IPS-20b (cell line): ENCODE data around the gene STXBP6.

Source experiments
- H3K27ac ChIP-seq: one replicate; pipeline ENCODE4 v1.5.1; 2013; ENCODE audit warnings: low read length
- H3K27me3 ChIP-seq: 2 replicates; pipeline ENCODE4 v1.6.1; 2013; ENCODE audit warnings: mild to moderate bottlenecking, low read length, inconsistent platforms; ENCODE audit not compliant: insufficient read depth
- H3K36me3 ChIP-seq: 2 replicates; pipeline ENCODE4 v1.6.1; 2013; ENCODE audit warnings: low read depth, mild to moderate bottlenecking, inconsistent platforms, low read length, moderate library complexity; ENCODE audit not compliant: insufficient read depth
- H3K4me1 ChIP-seq: 2 replicates; pipeline ENCODE4 v1.6.1; 2013; ENCODE audit warnings: mild to moderate bottlenecking, control low read depth, inconsistent platforms, low read length, moderate library complexity; ENCODE audit not compliant: insufficient read depth
- H3K4me3 ChIP-seq: 2 replicates; pipeline ENCODE4 v1.5.1; 2013; ENCODE audit warnings: mild to moderate bottlenecking, low read length, inconsistent platforms
- H3K9ac ChIP-seq: 2 replicates; pipeline ENCODE4 v1.6.1; 2013; ENCODE audit warnings: low read depth, mild to moderate bottlenecking, inconsistent platforms, low read length, moderate library complexity
- H3K9me3 ChIP-seq: 2 replicates; pipeline ENCODE4 v1.6.1; 2013; ENCODE audit warnings: mild to moderate bottlenecking, low read depth, low read length, inconsistent platforms; ENCODE audit not compliant: insufficient read depth

The STXBP6 gene

GRCh38 chr14:25037032-25037431 lies 12.9 kb downstream of the STXBP6 start:
- Histone ChIP-seq H3K27me3 (no peaks in the 10 kb centered on the region), H3K36me3 (no peaks in the 10 kb centered on the region), H3K4me1 (0 out of 2 replicates have a peak, but pooled peaks cover 2% of the 10 kb centered on the region), H3K9me3 (no peaks in the 10 kb centered on the region), H3K4me3 (no peak overlapping the region), H3K9ac (no peak overlapping the region), H3K27ac (no peak overlapping the region)

- Histone ChIP-seq H3K4me3 (no peak overlapping the region), H3K9ac (no peak overlapping the region), H3K27ac (no peak overlapping the region), H3K9me3 (no peaks in the 10 kb centered on the region), H3K4me1 (no peaks in the 10 kb centered on the region), H3K36me3 (no peaks in the 10 kb centered on the region), H3K27me3 (no peaks in the 10 kb centered on the region)
Observed at GRCh38 chr14:25034803-25035681, 14.9 kb downstream of the STXBP6 start.

GRCh38 chr14:25033358-25033757 lies 16.6 kb downstream of the STXBP6 start:
- no peaks in the 10 kb centered on the region for H3K9me3 ChIP-seq
- H3K27ac ChIP-seq, result no peak overlapping the region
- H3K9ac ChIP-seq, result no peak overlapping the region
- H3K36me3 ChIP-seq, result no peaks in the 10 kb centered on the region
- H3K4me3 ChIP-seq, result no peak overlapping the region
- no peaks in the 10 kb centered on the region for H3K4me1 ChIP-seq
- H3K27me3 ChIP-seq, result no peaks in the 10 kb centered on the region

GRCh38 chr14:25032092-25032784 lies 17.7 kb downstream of the STXBP6 start:
- no peak overlapping the region for H3K27ac ChIP-seq
- H3K9ac ChIP-seq, result no peak overlapping the region
- H3K27me3 ChIP-seq, result no peaks in the 10 kb centered on the region
- no peaks in the 10 kb centered on the region for H3K36me3 ChIP-seq
- H3K4me3 ChIP-seq, result no peak overlapping the region
- H3K9me3 ChIP-seq, result no peaks in the 10 kb centered on the region
- no peaks in the 10 kb centered on the region for H3K4me1 ChIP-seq

- H3K4me1 ChIP-seq, result no peaks in the 10 kb centered on the region
- no peak overlapping the region for H3K9ac ChIP-seq
- H3K27me3 ChIP-seq, result no peaks in the 10 kb centered on the region
- H3K9me3 ChIP-seq, result no peaks in the 10 kb centered on the region
- H3K27ac ChIP-seq, result no peak overlapping the region
- H3K4me3 ChIP-seq, result no peak overlapping the region
- H3K36me3 ChIP-seq, result no peaks in the 10 kb centered on the region
Observed at GRCh38 chr14:25026476-25027137, 23.3 kb downstream of the STXBP6 start.

- H3K4me3 ChIP-seq, result no peak overlapping the region
- no peaks in the 10 kb centered on the region for H3K27me3 ChIP-seq
- no peak overlapping the region for H3K27ac ChIP-seq
- H3K4me1 ChIP-seq, result no peaks in the 10 kb centered on the region
- H3K9ac ChIP-seq, result no peak overlapping the region
- no peaks in the 10 kb centered on the region for H3K9me3 ChIP-seq
- H3K36me3 ChIP-seq, result no peaks in the 10 kb centered on the region
Observed at GRCh38 chr14:25019892-25020291, 30.1 kb downstream of the STXBP6 start.

GRCh38 chr14:25017562-25017961 lies 32.4 kb downstream of the STXBP6 start:
- Histone ChIP-seq H3K4me1 (no peaks in the 10 kb centered on the region), H3K9me3 (no peaks in the 10 kb centered on the region), H3K4me3 (no peak overlapping the region), H3K27ac (no peak overlapping the region), H3K36me3 (no peaks in the 10 kb centered on the region), H3K9ac (no peak overlapping the region), H3K27me3 (no peaks in the 10 kb centered on the region)

GRCh38 chr14:25015761-25016160 lies 34.2 kb downstream of the STXBP6 start:
- Histone ChIP-seq H3K27me3 (no peaks in the 10 kb centered on the region), H3K27ac (no peak overlapping the region), H3K36me3 (no peaks in the 10 kb centered on the region), H3K9ac (no peak overlapping the region), H3K9me3 (no peaks in the 10 kb centered on the region), H3K4me1 (no peaks in the 10 kb centered on the region), H3K4me3 (no peak overlapping the region)

- no peak overlapping the region for H3K4me3 ChIP-seq
- H3K9me3 ChIP-seq, result no peaks in the 10 kb centered on the region
- no peak overlapping the region for H3K27ac ChIP-seq
Observed at GRCh38 chr14:25014440-25014839, 35.5 kb downstream of the STXBP6 start.

GRCh38 chr14:25011095-25011494 lies 38.9 kb downstream of the STXBP6 start:
- Histone ChIP-seq H3K4me1 (peaks cover 18% of the 10 kb centered on the region; the same call in 1 of the 2 replicates), H3K9ac (no peak overlapping the region), H3K4me3 (no peak overlapping the region), H3K27me3 (no peaks in the 10 kb centered on the region), H3K9me3 (no peaks in the 10 kb centered on the region), H3K36me3 (no peaks in the 10 kb centered on the region), H3K27ac (no peak overlapping the region)

More at GRCh38 chr14:25014440-25014839, 35.5 kb downstream of the STXBP6 start:
- Histone ChIP-seq H3K9ac (no peak overlapping the region), H3K36me3 (no peaks in the 10 kb centered on the region), H3K27me3 (no peaks in the 10 kb centered on the region), H3K4me1 (peaks cover 8% of the 10 kb centered on the region; the same call in 1 of the 2 replicates)

- Histone ChIP-seq H3K36me3 (no peaks in the 10 kb centered on the region), H3K4me1 (peaks cover 18% of the 10 kb centered on the region; the same call in 1 of the 2 replicates), H3K27ac (no peak overlapping the region), H3K9ac (no peak overlapping the region), H3K9me3 (no peaks in the 10 kb centered on the region), H3K4me3 (no peak overlapping the region), H3K27me3 (no peaks in the 10 kb centered on the region)
Observed at GRCh38 chr14:25010471-25010870, 39.5 kb downstream of the STXBP6 start.
